H1 (cell line): ENCODE data around the gene ACSF2. TPM values are rescaled to one million over a fixed set of nuclear protein-coding genes. Genes with fewer than 3 reads are reported as not detected.

Experiments
- HDAC2 ChIP-seq, 2 experiments: fragments of 300-600 bp in 1 of 2; sonication (generic) in 1 of 2; IDR thresholded peaks; 2 replicates each; pipeline ENCODE4 v1.6.1; 2011 to 2012; ENCODE audit warnings: low read depth in 2 of 2, low read length in 2 of 2, mild to moderate bottlenecking in 2 of 2, moderate library complexity in 2 of 2, borderline replicate concordance in 1 of 2, inconsistent platforms in 1 of 2
- polyA plus RNA-seq, 7 experiments: library from polyadenylated mRNA; depleted of rRNA in 3 of 7; stranded (reverse) in 5 of 7; unstranded in 2 of 7; fragments of >200 nt in 5 of 7; fragments of 200-250 nt in 2 of 7; gene quantifications; 1 replicate in 5 of 7; 2 replicates in 1 of 7; 4 replicates in 1 of 7; pipeline versions ENCODE4 v1.2.1 to v1.2.3, GENCODE V29; 2011 to 2013; ENCODE audit warnings: missing spikeins in 2 of 7, mixed read lengths in 2 of 7
- total RNA-seq: library from RNA; stranded (reverse); fragmentation: NEBNext Ultra II Directional; extraction: Animal tissue kit (Norgen Biotek cat#: 25700); gene quantifications from 2 replicates; pipeline ENCODE4 v1.2.1, GENCODE V29; 2021

The ACSF2 gene
- total and polyA plus RNA-seq, 2 of the 8 experiments (the other 6 are each of a cell fraction or from before 2014, with no cell fraction given), result 14.5 to 16.3 TPM

GRCh38 chr17:50499721-50500120 lies 73.7 kb downstream of the ACSF2 start (continued):
- TF ChIP-seq HDAC2 (IDR thresholded peaks at IDR 0.05; ENCODE audit: borderline replicate concordance in 1 of 2, low read depth in 2 of 2, low read length in 2 of 2), result no peak
